Measurements from ENCODE around the gene FLOT1.

Gene FLOT1

GRCh38 chr6:30714263-30714662 lies 28.2 kb downstream of the FLOT1 start:
- in situ Hi-C loops (cut with HindIII; ENCODE audit: low pct_ligation_motif_present, low pct_unique_long_range_greater_than_20kb, low sequenced_read_pairs): no loop called here
- DNase-seq: no peak

GRCh38 chr6:30712441-30712945 lies 30.0 kb downstream of the FLOT1 start:
- DNase-seq: no peak
- in situ Hi-C loops (cut with HindIII; ENCODE audit: low pct_ligation_motif_present, low pct_unique_long_range_greater_than_20kb, low sequenced_read_pairs): no loop called here

- DNase-seq: no peak
- in situ Hi-C loops (cut with HindIII; ENCODE audit: low pct_ligation_motif_present, low pct_unique_long_range_greater_than_20kb, low sequenced_read_pairs): no loop called here
Measured at GRCh38 chr6:30711758-30712380, 30.6 kb downstream of the FLOT1 start.

GRCh38 chr6:30709101-30709868 lies 33.2 kb downstream of the FLOT1 start:
- in situ Hi-C loops (cut with HindIII; ENCODE audit: low pct_ligation_motif_present, low pct_unique_long_range_greater_than_20kb, low sequenced_read_pairs): no loop called here
- DNase-seq: peak; percentile 52

- no peak for DNase-seq
- in situ Hi-C loops (cut with HindIII; ENCODE audit: low pct_ligation_motif_present, low pct_unique_long_range_greater_than_20kb, low sequenced_read_pairs): no loop called here
Measured at GRCh38 chr6:30707281-30707850, 35.1 kb downstream of the FLOT1 start.

- in situ Hi-C loops (cut with HindIII; ENCODE audit: low pct_ligation_motif_present, low pct_unique_long_range_greater_than_20kb, low sequenced_read_pairs): no loop called here
Measured at GRCh38 chr6:30705620-30706019, 36.9 kb downstream of the FLOT1 start.

GRCh38 chr6:30703821-30704220 lies 38.7 kb downstream of the FLOT1 start:
- in situ Hi-C loops (cut with HindIII; ENCODE audit: low pct_ligation_motif_present, low pct_unique_long_range_greater_than_20kb, low sequenced_read_pairs): no loop called here
- DNase-seq: no peak

More at GRCh38 chr6:30705620-30706019, 36.9 kb downstream of the FLOT1 start:
- DNase-seq: no peak

GRCh38 chr6:30703011-30703410 lies 39.5 kb downstream of the FLOT1 start:
- DNase-seq: no peak
- in situ Hi-C loops (cut with HindIII; ENCODE audit: low pct_ligation_motif_present, low pct_unique_long_range_greater_than_20kb, low sequenced_read_pairs): no loop called here

- in situ Hi-C loops (cut with HindIII; ENCODE audit: low pct_ligation_motif_present, low pct_unique_long_range_greater_than_20kb, low sequenced_read_pairs): no loop called here
Measured at GRCh38 chr6:30700340-30700739, 42.1 kb downstream of the FLOT1 start.

GRCh38 chr6:30696432-30696831 lies 46.1 kb downstream of the FLOT1 start:
- DNase-seq: no peak
- in situ Hi-C loops (cut with HindIII; ENCODE audit: low pct_ligation_motif_present, low pct_unique_long_range_greater_than_20kb, low sequenced_read_pairs): no loop called here

More at GRCh38 chr6:30700340-30700739, 42.1 kb downstream of the FLOT1 start:
- DNase-seq: no peak

GRCh38 chr6:30691208-30691847 lies 51.2 kb downstream of the FLOT1 start:
- no peak for DNase-seq
- in situ Hi-C loops (cut with HindIII; ENCODE audit: low pct_ligation_motif_present, low pct_unique_long_range_greater_than_20kb, low sequenced_read_pairs): no loop called here

- in situ Hi-C loops (cut with HindIII; ENCODE audit: low pct_ligation_motif_present, low pct_unique_long_range_greater_than_20kb, low sequenced_read_pairs): no loop called here
- peak; percentile 77 for DNase-seq
Measured at GRCh38 chr6:30690403-30691207, 51.9 kb downstream of the FLOT1 start, which contains the start of gene NRM. TSS of gene NRM (minus strand) at chr6:30690984. CDS start at chr6:30690974, 10 bp downstream.

GRCh38 chr6:30689985-30690384 lies 52.5 kb downstream of the FLOT1 start:
- no peak for DNase-seq
- in situ Hi-C loops (cut with HindIII; ENCODE audit: low pct_ligation_motif_present, low pct_unique_long_range_greater_than_20kb, low sequenced_read_pairs): no loop called here

- in situ Hi-C loops (cut with HindIII; ENCODE audit: low pct_ligation_motif_present, low pct_unique_long_range_greater_than_20kb, low sequenced_read_pairs): no loop called here
- DNase-seq: no peak
Measured at GRCh38 chr6:30689022-30689865, 53.2 kb downstream of the FLOT1 start.

GRCh38 chr6:30688569-30688968 lies 53.9 kb downstream of the FLOT1 start:
- no peak for DNase-seq
- in situ Hi-C loops (cut with HindIII; ENCODE audit: low pct_ligation_motif_present, low pct_unique_long_range_greater_than_20kb, low sequenced_read_pairs): no loop called here

GRCh38 chr6:30687659-30688431 lies 54.6 kb downstream of the FLOT1 start:
- in situ Hi-C loops (cut with HindIII; ENCODE audit: low pct_ligation_motif_present, low pct_unique_long_range_greater_than_20kb, low sequenced_read_pairs): no loop called here
- DNase-seq: peak; percentile 27

Data from ACHN (cell line).